PC-9 (cell line): ENCODE measurements around the gene NDUFS8.

Experiments used
- CTCF ChIP-seq: fragments of 200-600 bp; sonication (generic); conservative IDR thresholded peaks from 2 replicates; pipeline ENCODE4 v1.6.1; 2017; ENCODE audit warnings: mixed run types, antibody characterized with exemption, mild to moderate bottlenecking, moderate library complexity
- EZH2 ChIP-seq: fragments of 200-600 bp; sonication (generic); IDR thresholded peaks from 2 replicates; pipeline ENCODE4 v1.8.0; 2017; ENCODE audit warnings: antibody characterized with exemption, low read depth

- no peak for TF ChIP-seq CTCF
- TF ChIP-seq EZH2, result no peak
Observed at GRCh38 chr11:68042219-68043028, 11.9 kb downstream of the NDUFS8 start.
